Endothelial cell (in vitro differentiated cells): ENCODE measurements around the gene OSR1. TPM values are rescaled to one million over a fixed set of nuclear protein-coding genes. Genes with fewer than 3 reads are reported as not detected.

Experiments used
- DNase-seq: peaks from one replicate; pipeline ENCODE4 v3.0.0; 2021; ENCODE audit warnings: low spot score
- H3K27ac Mint-ChIP-seq: one replicate; pipeline ENCODE4 v1.8.0; 2021; ENCODE audit warnings: mixed read lengths, inconsistent platforms; ENCODE audit not compliant: unreplicated experiment
- H3K27me3 Mint-ChIP-seq: one replicate; pipeline ENCODE4 v1.8.0; 2021; ENCODE audit warnings: mild to moderate bottlenecking, moderate library complexity, mixed read lengths, inconsistent platforms; ENCODE audit not compliant: unreplicated experiment
- H3K36me3 Mint-ChIP-seq: one replicate; pipeline ENCODE4 v1.8.0; 2021; ENCODE audit warnings: mild to moderate bottlenecking, low read depth, mixed read lengths, inconsistent platforms; ENCODE audit not compliant: unreplicated experiment
- H3K4me1 Mint-ChIP-seq: one replicate; pipeline ENCODE4 v1.8.0; 2021; ENCODE audit warnings: mild to moderate bottlenecking, mixed read lengths, inconsistent platforms; ENCODE audit not compliant: unreplicated experiment
- H3K4me3 Mint-ChIP-seq: one replicate; pipeline ENCODE4 v1.8.0; 2021; ENCODE audit warnings: mild to moderate bottlenecking, mixed read lengths, inconsistent platforms; ENCODE audit not compliant: unreplicated experiment
- H3K9me3 Mint-ChIP-seq: one replicate; pipeline ENCODE4 v1.8.0; 2021; ENCODE audit warnings: mixed read lengths, inconsistent platforms; ENCODE audit not compliant: unreplicated experiment
- CTCF ChIP-seq: fragments of 200-600 bp; sonication (generic); IDR thresholded peaks from one replicate; pipeline ENCODE4 v1.5.0; 2021; ENCODE audit warnings: antibody characterized with exemption; ENCODE audit not compliant: unreplicated experiment
- total RNA-seq: library from RNA; stranded (reverse); fragmentation: NEBNext Ultra II Directional; extraction: Animal tissue kit (Norgen Biotek cat#: 25700); gene quantifications from one replicate; pipeline ENCODE4 v1.2.1, GENCODE V29; 2021; ENCODE audit not compliant: unreplicated experiment

Gene OSR1
- total RNA-seq, 1 donor from 2014 or later: 0.26 TPM

DNA sequence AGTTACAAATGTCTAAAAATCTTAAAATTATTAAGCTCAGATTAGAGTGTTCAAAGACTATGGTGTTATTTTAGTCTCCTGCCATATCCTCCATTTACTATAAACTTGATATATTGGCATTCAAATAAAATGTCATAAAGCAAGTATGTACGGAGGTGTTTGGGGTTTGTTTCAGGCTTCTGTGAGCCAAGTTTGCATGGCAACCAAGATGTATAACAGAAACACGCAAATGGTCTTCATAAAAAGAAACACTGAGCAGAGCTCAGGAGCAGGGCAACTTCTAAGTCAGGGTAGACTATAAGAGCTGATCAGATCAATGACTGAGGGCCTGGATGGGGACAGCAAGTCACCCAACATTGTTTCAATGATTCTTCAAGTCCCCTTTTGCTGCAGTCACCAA is 20.5 kb upstream of the OSR1 start:
- H3K27me3 Mint-ChIP-seq: no peaks in the 10 kb centered on the region
- H3K36me3 Mint-ChIP-seq: no peaks in the 10 kb centered on the region
- no peaks in the 10 kb centered on the region for H3K9me3 Mint-ChIP-seq
- no peak for DNase-seq
- no peak overlapping the region for H3K27ac Mint-ChIP-seq
- peaks cover 2% of the 10 kb centered on the region for H3K4me1 Mint-ChIP-seq
- no peak for TF ChIP-seq CTCF
- no peak overlapping the region for H3K4me3 Mint-ChIP-seq

GRCh38 chr2:19377717-19378116 is 19.3 kb upstream of the OSR1 start:
- no peak for DNase-seq
- Mint-ChIP-seq H3K27ac (no peak overlapping the region), H3K9me3 (no peaks in the 10 kb centered on the region), H3K36me3 (no peaks in the 10 kb centered on the region), H3K27me3 (peaks cover 2% of the 10 kb centered on the region), H3K4me1 (peaks cover 2% of the 10 kb centered on the region), H3K4me3 (no peak overlapping the region)
- TF ChIP-seq CTCF: no peak

- DNase-seq: no peak
- Mint-ChIP-seq H3K9me3 (no peaks in the 10 kb centered on the region), H3K4me1 (peaks cover 14% of the 10 kb centered on the region), H3K27me3 (peaks cover 2% of the 10 kb centered on the region), H3K36me3 (no peaks in the 10 kb centered on the region), H3K4me3 (no peak overlapping the region), H3K27ac (no peak overlapping the region)
- TF ChIP-seq CTCF: no peak
These were observed 14.9 kb upstream of the OSR1 start for GRCh38 chr2:19373352-19373751.

DNA sequence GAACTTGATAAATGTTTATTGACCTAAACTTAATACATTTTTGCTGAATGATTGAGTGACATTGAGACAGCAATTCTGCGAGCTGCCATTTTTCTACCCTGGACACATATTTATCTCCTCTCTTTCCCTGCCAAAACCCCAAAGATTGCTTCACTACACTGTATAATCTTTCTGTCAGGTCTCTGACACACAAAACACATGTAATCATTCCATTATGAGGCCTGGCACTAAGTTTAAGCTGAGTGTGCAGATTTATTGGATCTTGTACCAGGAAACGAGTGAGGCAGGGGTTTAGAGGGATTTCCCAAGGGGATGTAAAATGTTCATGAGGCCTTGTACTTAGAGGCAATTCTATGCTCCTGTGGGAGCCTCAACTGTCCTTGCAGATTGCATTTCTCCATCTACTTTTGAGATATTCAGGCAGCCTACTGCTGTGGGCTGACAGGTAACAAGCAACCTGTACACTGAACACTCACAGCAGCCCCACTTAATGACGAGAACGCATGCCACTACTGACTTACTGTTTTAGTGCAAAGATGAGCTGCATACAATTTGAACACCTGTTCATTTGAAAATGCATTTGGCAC is 13.7 kb upstream of the OSR1 start:
- DNase-seq: no peak
- Mint-ChIP-seq H3K36me3 (no peaks in the 10 kb centered on the region), H3K27ac (no peak overlapping the region), H3K4me1 (peaks cover 14% of the 10 kb centered on the region), H3K4me3 (no peak overlapping the region), H3K27me3 (peaks cover 2% of the 10 kb centered on the region), H3K9me3 (no peaks in the 10 kb centered on the region)
- TF ChIP-seq CTCF: no peak

DNA sequence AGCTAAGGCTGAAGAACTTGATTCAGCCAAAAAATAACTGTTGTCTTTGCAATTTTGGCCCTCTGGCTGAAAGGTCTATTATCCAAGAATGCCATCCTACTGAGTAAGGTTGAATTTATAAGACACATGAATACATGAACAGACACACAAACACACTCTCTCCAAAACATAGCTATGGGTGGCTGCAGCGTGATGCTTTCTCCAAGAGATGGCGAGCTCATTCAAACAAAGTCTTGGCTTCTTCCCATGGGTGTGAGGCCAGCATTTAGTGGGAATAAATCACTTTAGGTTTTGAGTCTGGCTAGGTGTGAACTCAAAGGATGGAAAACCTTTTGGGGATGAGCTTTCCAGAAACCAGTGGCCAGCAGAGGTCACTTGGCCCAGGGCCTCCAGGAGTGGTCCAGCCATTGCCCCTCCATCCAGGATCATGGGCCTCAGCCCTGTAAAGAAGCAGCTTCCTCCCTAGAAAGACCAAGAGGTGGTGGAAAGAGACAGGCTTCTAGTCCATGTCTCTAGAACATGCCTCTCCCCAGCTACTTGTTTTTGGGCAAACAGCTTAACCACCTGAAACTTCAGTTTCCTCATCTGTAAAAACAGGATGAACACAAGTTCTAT is 11.0 kb upstream of the OSR1 start:
- Mint-ChIP-seq H3K4me1 (peaks cover 14% of the 10 kb centered on the region), H3K36me3 (no peaks in the 10 kb centered on the region), H3K27ac (no peak overlapping the region), H3K9me3 (no peaks in the 10 kb centered on the region), H3K27me3 (peaks cover 4% of the 10 kb centered on the region), H3K4me3 (no peak overlapping the region)
- TF ChIP-seq CTCF: no peak
- DNase-seq: no peak
